Measurements from ENCODE around the gene KSR2.

- TF ChIP-seq CTCF (IDR thresholded peaks at IDR 0.05) (no peak), POLR2A (IDR thresholded peaks at IDR 0.05) (no peak)
Measured at GRCh38 chr12:117832459-117833457, 136.0 kb downstream of the KSR2 start.
